Measurements from ENCODE around the gene DNAJC27.

The DNAJC27 gene

GRCh38 chr2:24925815-24926214 lies 45.9 kb downstream of the DNAJC27 start:
- H3K36me3 ChIP-seq (ENCODE audit: insufficient read depth, low read length): no peaks in the 10 kb centered on the region
- no peaks in the 10 kb centered on the region for H4K20me1 ChIP-seq (ENCODE audit: insufficient read depth, low read length, poor library complexity, severe bottlenecking)
- H3K79me2 ChIP-seq (ENCODE audit: insufficient read depth, low read length): no peaks in the 10 kb centered on the region
- H3K9me2 ChIP-seq (replicated peaks; ENCODE audit: low read depth, low read length): no peaks in the 10 kb centered on the region
- TF ChIP-seq EZH2phosphoT487 (IDR thresholded peaks at IDR 0.05; ENCODE audit: borderline replicate concordance): no peak
- no peak for TF ChIP-seq CTCF (conservative IDR thresholded peaks at IDR 0.05; ENCODE audit: low read length)
- H3K4me1 ChIP-seq (ENCODE audit: insufficient read depth, low read length, poor library complexity, severe bottlenecking): peaks cover 7% of the 10 kb centered on the region
- H3K27me3 ChIP-seq (ENCODE audit: insufficient read depth, low read length, poor library complexity, severe bottlenecking): no peaks in the 10 kb centered on the region
- H3K9me3 ChIP-seq (ENCODE audit: insufficient read depth, low read depth, low read length): no peaks in the 10 kb centered on the region
- no peak overlapping the region for H2AFZ ChIP-seq (ENCODE audit: low read length)
- no peak overlapping the region for H3K4me2 ChIP-seq (ENCODE audit: low read depth, low read length, poor library complexity, severe bottlenecking)
- no peak overlapping the region for H3K4me3 ChIP-seq (ENCODE audit: low read length, poor library complexity, severe bottlenecking)
- H3F3A ChIP-seq (ENCODE audit: low read depth): peaks cover 5% of the 10 kb centered on the region; the same call in 1 of the 2 replicates
- no peak overlapping the region for H3K9ac ChIP-seq (ENCODE audit: low read depth, low read length, poor library complexity, severe bottlenecking)

GRCh38 chr2:24924732-24925131 lies 47.0 kb downstream of the DNAJC27 start:
- H3K4me3 ChIP-seq (ENCODE audit: low read length, poor library complexity, severe bottlenecking): no peak overlapping the region
- TF ChIP-seq EZH2phosphoT487 (IDR thresholded peaks at IDR 0.05; ENCODE audit: borderline replicate concordance) (no peak), CTCF (conservative IDR thresholded peaks at IDR 0.05; ENCODE audit: low read length) (no peak)
- H3K4me1 ChIP-seq (ENCODE audit: insufficient read depth, low read length, poor library complexity, severe bottlenecking): no peaks in the 10 kb centered on the region
- H4K20me1 ChIP-seq (ENCODE audit: insufficient read depth, low read length, poor library complexity, severe bottlenecking): no peaks in the 10 kb centered on the region
- H3K36me3 ChIP-seq (ENCODE audit: insufficient read depth, low read length): no peaks in the 10 kb centered on the region
- no peak overlapping the region for H3K9ac ChIP-seq (ENCODE audit: low read depth, low read length, poor library complexity, severe bottlenecking)
- no peaks in the 10 kb centered on the region for H3K9me2 ChIP-seq (replicated peaks; ENCODE audit: low read depth, low read length)
- H3K27me3 ChIP-seq (ENCODE audit: insufficient read depth, low read length, poor library complexity, severe bottlenecking): no peaks in the 10 kb centered on the region
- H3K79me2 ChIP-seq (ENCODE audit: insufficient read depth, low read length): no peaks in the 10 kb centered on the region
- no peak overlapping the region for H2AFZ ChIP-seq (ENCODE audit: low read length)
- no peaks in the 10 kb centered on the region; the same call in 1 of the 2 replicates for H3F3A ChIP-seq (ENCODE audit: low read depth)
- H3K4me2 ChIP-seq (ENCODE audit: low read depth, low read length, poor library complexity, severe bottlenecking): no peak overlapping the region
- H3K9me3 ChIP-seq (ENCODE audit: insufficient read depth, low read depth, low read length): no peaks in the 10 kb centered on the region

GRCh38 chr2:24924266-24924665 lies 47.5 kb downstream of the DNAJC27 start:
- H4K20me1 ChIP-seq (ENCODE audit: insufficient read depth, low read length, poor library complexity, severe bottlenecking): no peaks in the 10 kb centered on the region
- no peaks in the 10 kb centered on the region; the same call in 1 of the 2 replicates for H3F3A ChIP-seq (ENCODE audit: low read depth)
- no peak overlapping the region for H2AFZ ChIP-seq (ENCODE audit: low read length)
- TF ChIP-seq EZH2phosphoT487 (IDR thresholded peaks at IDR 0.05; ENCODE audit: borderline replicate concordance) (no peak), CTCF (conservative IDR thresholded peaks at IDR 0.05; ENCODE audit: low read length) (no peak)
- no peak overlapping the region for H3K9ac ChIP-seq (ENCODE audit: low read depth, low read length, poor library complexity, severe bottlenecking)
- H3K4me3 ChIP-seq (ENCODE audit: low read length, poor library complexity, severe bottlenecking): no peak overlapping the region
- H3K9me3 ChIP-seq (ENCODE audit: insufficient read depth, low read depth, low read length): no peaks in the 10 kb centered on the region
- H3K79me2 ChIP-seq (ENCODE audit: insufficient read depth, low read length): peaks cover 4% of the 10 kb centered on the region
- peaks cover 3% of the 10 kb centered on the region for H3K4me1 ChIP-seq (ENCODE audit: insufficient read depth, low read length, poor library complexity, severe bottlenecking)
- no peaks in the 10 kb centered on the region for H3K36me3 ChIP-seq (ENCODE audit: insufficient read depth, low read length)
- no peaks in the 10 kb centered on the region for H3K9me2 ChIP-seq (replicated peaks; ENCODE audit: low read depth, low read length)
- no peaks in the 10 kb centered on the region for H3K27me3 ChIP-seq (ENCODE audit: insufficient read depth, low read length, poor library complexity, severe bottlenecking)
- no peak overlapping the region for H3K4me2 ChIP-seq (ENCODE audit: low read depth, low read length, poor library complexity, severe bottlenecking)
